ENCODE measurements around the gene IL18RAP.

The IL18RAP gene, protein sequence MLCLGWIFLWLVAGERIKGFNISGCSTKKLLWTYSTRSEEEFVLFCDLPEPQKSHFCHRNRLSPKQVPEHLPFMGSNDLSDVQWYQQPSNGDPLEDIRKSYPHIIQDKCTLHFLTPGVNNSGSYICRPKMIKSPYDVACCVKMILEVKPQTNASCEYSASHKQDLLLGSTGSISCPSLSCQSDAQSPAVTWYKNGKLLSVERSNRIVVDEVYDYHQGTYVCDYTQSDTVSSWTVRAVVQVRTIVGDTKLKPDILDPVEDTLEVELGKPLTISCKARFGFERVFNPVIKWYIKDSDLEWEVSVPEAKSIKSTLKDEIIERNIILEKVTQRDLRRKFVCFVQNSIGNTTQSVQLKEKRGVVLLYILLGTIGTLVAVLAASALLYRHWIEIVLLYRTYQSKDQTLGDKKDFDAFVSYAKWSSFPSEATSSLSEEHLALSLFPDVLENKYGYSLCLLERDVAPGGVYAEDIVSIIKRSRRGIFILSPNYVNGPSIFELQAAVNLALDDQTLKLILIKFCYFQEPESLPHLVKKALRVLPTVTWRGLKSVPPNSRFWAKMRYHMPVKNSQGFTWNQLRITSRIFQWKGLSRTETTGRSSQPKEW

DNA sequence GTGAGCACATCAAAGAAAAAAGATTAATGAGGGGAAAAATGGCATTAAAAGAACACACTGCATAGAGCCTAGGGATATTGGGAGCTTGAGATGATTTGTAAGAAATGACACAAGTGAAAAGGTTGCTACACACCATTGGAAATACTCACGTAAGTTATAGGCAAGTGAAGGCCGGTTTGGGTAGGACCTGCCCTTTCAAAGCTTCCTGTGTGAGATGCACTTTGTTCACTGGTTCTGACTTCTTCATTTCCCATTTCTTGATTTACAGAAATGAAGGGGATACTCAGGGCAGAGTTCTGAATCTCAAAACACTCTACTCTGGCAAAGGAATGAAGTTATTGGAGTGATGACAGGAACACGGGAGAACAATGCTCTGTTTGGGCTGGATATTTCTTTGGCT lies at the start of gene IL18RAP:
TSS of gene IL18RAP (plus strand) at position 251 of the 400 bp plus-strand sequence. CDS start at position 369, 118 bp downstream.
- no peaks in the 10 kb centered on the region for H3K36me3 ChIP-seq (ENCODE audit: control insufficient read depth in 5 of 5, insufficient read depth in 5 of 5, low read length in 5 of 5)
- H3K27ac ChIP-seq (ENCODE audit: low read depth, low read length) = no peak within 1 kb of the TSS
- H3K4me1 ChIP-seq (ENCODE audit: control insufficient read depth in 5 of 5, insufficient read depth in 5 of 5, low read length in 5 of 5) = no peaks in the 10 kb centered on the region
- H3K27me3 ChIP-seq (ENCODE audit: control insufficient read depth in 5 of 5, insufficient read depth in 4 of 5, low read length in 5 of 5) = no peaks in the 10 kb centered on the region
- H3K9ac ChIP-seq (ENCODE audit: low read length in 5 of 5) = no peak within 1 kb of the TSS
- no peak within 1 kb of the TSS for H3K4me3 ChIP-seq (ENCODE audit: low read depth in 1 of 5, low read length in 5 of 5)
- no peaks in the 10 kb centered on the region for H3K9me3 ChIP-seq (ENCODE audit: control insufficient read depth in 5 of 5, low read length in 5 of 5)

DNA sequence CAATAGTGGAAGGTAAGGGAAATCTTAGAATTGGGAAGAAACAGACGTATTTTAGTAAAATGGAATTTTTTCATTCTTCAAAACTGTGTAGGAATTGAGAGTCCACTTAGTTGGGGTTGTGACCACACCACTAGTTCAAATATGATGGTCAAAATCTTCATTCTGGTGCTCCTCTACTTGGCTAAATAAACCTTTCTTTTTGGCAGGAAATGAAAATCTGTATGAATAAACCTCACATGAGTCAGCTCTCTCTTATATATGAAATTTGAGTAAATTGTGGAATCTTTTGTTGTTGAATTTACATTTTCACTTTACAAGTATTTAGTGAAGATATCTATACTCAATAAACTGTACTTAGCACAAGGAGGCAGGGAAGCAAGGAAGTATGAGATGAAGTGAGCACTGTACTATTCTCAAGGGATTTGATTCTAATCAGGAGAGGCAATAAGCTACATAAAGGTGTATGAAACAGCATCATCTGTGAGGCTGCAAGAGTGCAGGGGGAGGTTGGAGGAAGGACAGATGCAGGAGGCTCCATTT lies 46.8 kb upstream of the IL18RAP start:
- no peak overlapping the region for H3K4me3 ChIP-seq (ENCODE audit: low read depth in 1 of 5, low read length in 5 of 5)
- H3K9ac ChIP-seq (ENCODE audit: low read length in 5 of 5) = no peak overlapping the region
- no peaks in the 10 kb centered on the region for H3K36me3 ChIP-seq (ENCODE audit: control insufficient read depth in 5 of 5, insufficient read depth in 5 of 5, low read length in 5 of 5)
- H3K4me1 ChIP-seq (ENCODE audit: control insufficient read depth in 5 of 5, insufficient read depth in 5 of 5, low read length in 5 of 5) = no peaks in the 10 kb centered on the region
- peaks cover 0 to 3% (median 0%) of the 10 kb centered on the region in 5 donors for H3K9me3 ChIP-seq (ENCODE audit: control insufficient read depth in 5 of 5, low read length in 5 of 5)
- peaks cover 0 to 2% (median 0%) of the 10 kb centered on the region in 5 donors for H3K27me3 ChIP-seq (ENCODE audit: control insufficient read depth in 5 of 5, insufficient read depth in 4 of 5, low read length in 5 of 5)
- H3K27ac ChIP-seq (ENCODE audit: low read depth, low read length) = no peak overlapping the region

DNA sequence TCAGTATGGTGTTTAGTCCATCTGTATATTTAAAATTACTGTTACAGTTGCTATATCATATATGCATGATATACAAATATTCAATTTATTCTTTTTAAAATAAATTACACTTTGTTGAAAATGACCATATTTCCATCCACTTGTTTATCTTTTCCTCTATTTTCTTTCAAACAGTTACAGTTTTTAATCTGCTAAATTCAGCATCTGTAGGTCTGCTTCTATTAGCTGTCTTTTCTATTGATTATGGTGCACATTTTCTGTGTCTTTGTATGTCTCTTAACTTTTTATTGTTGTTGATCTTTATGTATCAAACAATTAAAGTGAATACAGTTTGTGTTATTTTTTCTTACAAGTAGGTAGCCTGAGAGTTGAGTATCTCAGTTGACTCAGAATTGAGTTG lies 39.2 kb upstream of the IL18RAP start:
- peaks cover 0 to 6% (median 0%) of the 10 kb centered on the region in 5 donors for H3K36me3 ChIP-seq (ENCODE audit: control insufficient read depth in 5 of 5, insufficient read depth in 5 of 5, low read length in 5 of 5)
- no peaks in the 10 kb centered on the region for H3K27me3 ChIP-seq (ENCODE audit: control insufficient read depth in 5 of 5, insufficient read depth in 4 of 5, low read length in 5 of 5)
- no peaks in the 10 kb centered on the region for H3K4me1 ChIP-seq (ENCODE audit: control insufficient read depth in 5 of 5, insufficient read depth in 5 of 5, low read length in 5 of 5)
- no peak overlapping the region for H3K9ac ChIP-seq (ENCODE audit: low read length in 5 of 5)
- H3K27ac ChIP-seq (ENCODE audit: low read depth, low read length) = no peak overlapping the region
- peaks cover 3 to 16% (median 12%) of the 10 kb centered on the region in 5 donors for H3K9me3 ChIP-seq (ENCODE audit: control insufficient read depth in 5 of 5, low read length in 5 of 5)
- no peak overlapping the region for H3K4me3 ChIP-seq (ENCODE audit: low read depth in 1 of 5, low read length in 5 of 5)

DNA sequence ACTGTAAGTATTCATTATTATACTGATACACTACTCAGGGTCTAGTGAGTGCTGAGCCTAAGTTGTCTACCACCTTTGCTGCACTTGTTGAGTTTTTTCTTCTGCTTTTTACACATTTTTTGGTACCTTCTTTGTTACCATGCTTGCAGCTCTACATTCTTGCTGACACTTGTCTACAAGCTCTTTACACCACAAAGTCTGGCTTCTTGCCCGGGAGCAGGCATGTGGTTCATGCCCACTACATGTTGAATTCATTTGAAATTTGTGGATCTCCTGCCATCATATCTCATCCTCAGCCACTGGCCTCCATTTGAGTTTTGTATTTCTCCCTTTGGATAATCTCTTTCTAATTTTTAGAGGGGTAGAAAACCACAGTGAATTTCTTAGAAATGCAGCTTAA lies 37.4 kb upstream of the IL18RAP start:
- Histone ChIP-seq H3K4me3 (ENCODE audit: low read depth in 1 of 5, low read length in 5 of 5) (no peak overlapping the region), H3K27ac (ENCODE audit: low read depth, low read length) (no peak overlapping the region), H3K9ac (ENCODE audit: low read length in 5 of 5) (no peak overlapping the region), H3K4me1 (ENCODE audit: control insufficient read depth in 5 of 5, insufficient read depth in 5 of 5, low read length in 5 of 5) (no peaks in the 10 kb centered on the region), H3K36me3 (ENCODE audit: control insufficient read depth in 5 of 5, insufficient read depth in 5 of 5, low read length in 5 of 5) (peaks cover 0 to 6% (median 0%) of the 10 kb centered on the region in 5 donors), H3K9me3 (ENCODE audit: control insufficient read depth in 5 of 5, low read length in 5 of 5) (peaks cover 3 to 16% (median 12%) of the 10 kb centered on the region in 5 donors), H3K27me3 (ENCODE audit: control insufficient read depth in 5 of 5, insufficient read depth in 4 of 5, low read length in 5 of 5) (no peaks in the 10 kb centered on the region)

DNA sequence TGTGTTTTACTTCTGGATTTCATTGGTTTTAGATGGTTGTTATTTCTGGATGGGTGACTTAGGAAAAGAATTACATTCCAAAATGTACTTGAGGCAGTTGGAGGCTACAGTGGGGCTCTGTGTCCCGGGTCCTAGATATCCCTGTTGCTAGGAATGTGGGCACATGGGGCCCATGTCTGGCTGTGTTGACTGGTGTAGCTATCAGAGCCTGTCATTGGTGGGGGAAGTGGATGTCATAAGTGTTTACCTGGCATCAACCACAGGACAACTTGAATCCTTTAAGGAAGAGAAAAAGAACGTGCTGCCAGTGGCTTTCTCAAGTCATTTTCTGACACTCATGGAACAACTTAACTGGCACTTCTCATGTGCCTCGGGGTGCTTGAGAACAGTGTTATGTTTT lies 37.0 kb upstream of the IL18RAP start:
- no peaks in the 10 kb centered on the region for H3K27me3 ChIP-seq (ENCODE audit: control insufficient read depth in 5 of 5, insufficient read depth in 4 of 5, low read length in 5 of 5)
- H3K36me3 ChIP-seq (ENCODE audit: control insufficient read depth in 5 of 5, insufficient read depth in 5 of 5, low read length in 5 of 5) = peaks cover 0 to 6% (median 0%) of the 10 kb centered on the region in 5 donors
- H3K9ac ChIP-seq (ENCODE audit: low read length in 5 of 5) = no peak overlapping the region
- no peak overlapping the region for H3K27ac ChIP-seq (ENCODE audit: low read depth, low read length)
- peaks cover 3 to 16% (median 12%) of the 10 kb centered on the region in 5 donors for H3K9me3 ChIP-seq (ENCODE audit: control insufficient read depth in 5 of 5, low read length in 5 of 5)
- H3K4me3 ChIP-seq (ENCODE audit: low read depth in 1 of 5, low read length in 5 of 5) = no peak overlapping the region
- no peaks in the 10 kb centered on the region for H3K4me1 ChIP-seq (ENCODE audit: control insufficient read depth in 5 of 5, insufficient read depth in 5 of 5, low read length in 5 of 5)

DNA sequence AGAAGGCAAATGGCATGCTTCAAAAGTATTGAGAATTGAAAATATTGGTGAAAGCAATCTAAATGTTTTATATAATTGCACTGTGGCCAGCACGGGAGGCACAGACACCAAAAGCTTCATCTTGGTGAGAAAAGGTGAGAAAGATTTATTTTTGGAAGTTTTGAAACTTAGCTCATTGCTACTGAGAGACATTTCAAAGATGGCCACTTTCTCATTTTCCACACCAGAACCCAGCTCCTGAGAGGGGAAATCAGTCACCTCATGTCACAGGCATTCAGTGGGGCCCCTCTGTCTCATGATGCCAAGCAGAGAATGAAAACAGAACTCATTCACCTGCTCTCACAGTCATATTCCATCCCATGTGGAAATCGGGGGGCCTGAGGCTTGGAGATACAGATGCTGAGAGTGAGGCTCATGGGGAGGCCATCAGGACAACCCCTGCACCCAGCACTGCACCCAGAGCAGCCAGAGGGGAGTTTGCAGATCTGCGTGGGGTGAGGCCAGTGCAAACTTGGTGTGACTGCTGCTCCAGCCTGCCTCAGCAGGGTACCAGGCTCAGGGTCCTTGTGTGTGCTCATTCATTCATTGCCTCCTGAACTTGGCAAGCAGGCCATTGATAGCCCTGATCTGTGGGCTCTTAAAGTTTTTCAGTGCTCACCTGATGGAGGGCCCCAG lies 36.0 kb upstream of the IL18RAP start:
- Histone ChIP-seq H3K4me3 (ENCODE audit: low read depth in 1 of 5, low read length in 5 of 5) (no peak overlapping the region), H3K27me3 (ENCODE audit: control insufficient read depth in 5 of 5, insufficient read depth in 4 of 5, low read length in 5 of 5) (no peaks in the 10 kb centered on the region), H3K9me3 (ENCODE audit: control insufficient read depth in 5 of 5, low read length in 5 of 5) (peaks cover 3 to 16% (median 12%) of the 10 kb centered on the region in 5 donors), H3K9ac (ENCODE audit: low read length in 5 of 5) (no peak overlapping the region), H3K27ac (ENCODE audit: low read depth, low read length) (no peak overlapping the region), H3K4me1 (ENCODE audit: control insufficient read depth in 5 of 5, insufficient read depth in 5 of 5, low read length in 5 of 5) (no peaks in the 10 kb centered on the region), H3K36me3 (ENCODE audit: control insufficient read depth in 5 of 5, insufficient read depth in 5 of 5, low read length in 5 of 5) (peaks cover 0 to 6% (median 0%) of the 10 kb centered on the region in 5 donors)

DNA sequence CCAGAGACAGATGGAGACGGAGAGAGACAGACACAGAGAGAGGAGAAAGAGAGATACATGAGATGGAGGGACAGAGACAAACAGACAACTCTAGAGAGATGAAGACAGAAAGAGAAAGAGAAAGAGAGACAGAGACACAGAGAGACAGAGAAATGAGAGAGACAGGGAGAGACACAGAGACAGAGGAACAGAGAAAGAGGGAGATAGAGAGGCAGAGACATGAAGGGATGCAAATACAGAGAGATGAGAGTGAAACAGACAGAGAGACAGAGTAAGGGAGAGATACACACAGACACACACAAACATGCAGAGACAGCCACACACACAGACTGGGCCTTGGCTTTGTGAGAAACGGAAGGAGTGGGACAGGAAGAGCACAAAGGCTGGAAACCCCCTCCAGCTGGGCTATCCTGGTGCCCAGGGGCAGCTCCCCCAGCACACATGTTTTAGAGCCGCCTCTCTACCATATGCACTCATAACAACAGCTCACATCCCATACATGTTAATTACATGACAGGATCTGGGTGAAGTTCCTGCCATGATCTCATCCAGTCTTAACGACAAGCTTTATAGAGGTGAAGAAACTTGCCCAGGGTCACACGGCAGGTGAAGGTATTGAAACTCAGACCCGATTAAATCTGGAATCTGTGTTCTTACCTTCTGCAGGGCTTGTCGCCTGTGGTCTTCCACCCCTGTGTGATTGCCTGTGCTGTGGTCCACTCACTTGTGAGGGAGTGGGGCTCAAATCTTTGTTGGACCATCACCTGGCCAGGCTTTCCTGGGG lies 35.0 kb upstream of the IL18RAP start:
- H3K36me3 ChIP-seq (ENCODE audit: control insufficient read depth in 5 of 5, insufficient read depth in 5 of 5, low read length in 5 of 5) = peaks cover 0 to 6% (median 0%) of the 10 kb centered on the region in 5 donors

DNA sequence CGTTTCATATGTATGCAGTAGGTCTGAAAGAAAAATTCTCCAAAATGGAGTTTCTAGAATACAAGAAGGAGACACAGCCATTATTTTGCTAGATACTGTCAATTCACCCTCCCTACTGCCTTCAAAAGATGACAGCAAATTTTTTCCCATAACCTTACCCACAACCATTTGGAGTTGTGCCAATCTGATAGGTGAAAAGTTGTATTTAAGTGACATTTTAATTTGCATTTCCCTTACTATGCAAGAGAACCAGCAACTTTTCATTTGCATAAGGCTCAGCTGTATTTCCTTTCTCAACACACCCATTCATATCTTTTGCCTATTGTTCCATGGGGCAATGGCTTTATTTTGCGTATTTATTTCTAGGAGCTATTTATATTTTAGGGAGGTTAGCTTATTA lies 31.4 kb upstream of the IL18RAP start:
- Histone ChIP-seq H3K4me3 (ENCODE audit: low read depth in 1 of 5, low read length in 5 of 5) (no peak overlapping the region), H3K4me1 (ENCODE audit: control insufficient read depth in 5 of 5, insufficient read depth in 5 of 5, low read length in 5 of 5) (no peaks in the 10 kb centered on the region), H3K27ac (ENCODE audit: low read depth, low read length) (no peak overlapping the region), H3K9me3 (ENCODE audit: control insufficient read depth in 5 of 5, low read length in 5 of 5) (no peaks in the 10 kb centered on the region), H3K36me3 (ENCODE audit: control insufficient read depth in 5 of 5, insufficient read depth in 5 of 5, low read length in 5 of 5) (peaks cover 0 to 6% (median 0%) of the 10 kb centered on the region in 5 donors), H3K27me3 (ENCODE audit: control insufficient read depth in 5 of 5, insufficient read depth in 4 of 5, low read length in 5 of 5) (no peaks in the 10 kb centered on the region), H3K9ac (ENCODE audit: low read length in 5 of 5) (no peak overlapping the region)

More for the DNA sequence above, 35.0 kb upstream of the IL18RAP start:
- no peaks in the 10 kb centered on the region for H3K27me3 ChIP-seq (ENCODE audit: control insufficient read depth in 5 of 5, insufficient read depth in 4 of 5, low read length in 5 of 5)
- H3K9me3 ChIP-seq (ENCODE audit: control insufficient read depth in 5 of 5, low read length in 5 of 5) = peaks cover 3 to 14% (median 11%) of the 10 kb centered on the region in 5 donors
- H3K27ac ChIP-seq (ENCODE audit: low read depth, low read length) = no peak overlapping the region
- H3K4me1 ChIP-seq (ENCODE audit: control insufficient read depth in 5 of 5, insufficient read depth in 5 of 5, low read length in 5 of 5) = no peaks in the 10 kb centered on the region
- H3K4me3 ChIP-seq (ENCODE audit: low read depth in 1 of 5, low read length in 5 of 5) = no peak overlapping the region
- H3K9ac ChIP-seq (ENCODE audit: low read length in 5 of 5) = no peak overlapping the region

DNA sequence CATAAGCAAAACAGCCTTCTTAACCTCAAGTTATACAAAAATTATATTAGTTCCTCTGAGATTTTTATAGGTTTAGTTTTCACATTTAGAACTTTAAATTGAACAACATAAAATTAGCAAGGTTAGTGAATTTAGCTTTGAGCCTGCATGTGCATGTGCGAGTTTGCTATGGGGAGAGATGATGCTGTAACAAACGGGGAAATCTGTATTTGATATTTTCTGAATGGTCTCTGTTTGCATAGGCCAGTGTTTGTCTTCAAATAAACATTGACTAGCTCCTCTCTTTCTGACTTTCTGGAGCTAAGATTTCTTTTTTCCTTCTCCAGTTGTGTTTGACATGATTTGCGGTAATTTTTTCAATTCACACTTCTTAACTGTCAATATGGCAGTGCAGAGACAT lies 30.9 kb upstream of the IL18RAP start:
- Histone ChIP-seq H3K36me3 (ENCODE audit: control insufficient read depth in 5 of 5, insufficient read depth in 5 of 5, low read length in 5 of 5) (peaks cover 0 to 6% (median 0%) of the 10 kb centered on the region in 5 donors), H3K4me3 (ENCODE audit: low read depth in 1 of 5, low read length in 5 of 5) (no peak overlapping the region), H3K27ac (ENCODE audit: low read depth, low read length) (no peak overlapping the region), H3K4me1 (ENCODE audit: control insufficient read depth in 5 of 5, insufficient read depth in 5 of 5, low read length in 5 of 5) (no peaks in the 10 kb centered on the region), H3K27me3 (ENCODE audit: control insufficient read depth in 5 of 5, insufficient read depth in 4 of 5, low read length in 5 of 5) (no peaks in the 10 kb centered on the region), H3K9ac (ENCODE audit: low read length in 5 of 5) (no peak overlapping the region), H3K9me3 (ENCODE audit: control insufficient read depth in 5 of 5, low read length in 5 of 5) (no peaks in the 10 kb centered on the region)

Data from subcutaneous abdominal adipose tissue (tissue), 5 donors.